ENCODE measurements around the gene DYSF.

DYSF gene

GRCh38 chr2:71476495-71476894 is 23.1 kb downstream of the DYSF start:
- H3K79me2 ChIP-seq (ENCODE audit: control insufficient read depth, low read length), result no peaks in the 10 kb centered on the region
- H3F3A ChIP-seq (ENCODE audit: control insufficient read depth, insufficient read depth), result no peaks in the 10 kb centered on the region
- H3K27ac ChIP-seq (ENCODE audit: low read depth, low read length), result no peak overlapping the region
- peaks cover 28% of the 10 kb centered on the region for H3K4me1 ChIP-seq (ENCODE audit: control insufficient read depth, low read length)
- H3K36me3 ChIP-seq (ENCODE audit: control insufficient read depth, low read length), result no peaks in the 10 kb centered on the region
- no peaks in the 10 kb centered on the region for H3K9me2 ChIP-seq (replicated peaks; ENCODE audit: control insufficient read depth, low read length)
- no peaks in the 10 kb centered on the region for H3K27me3 ChIP-seq (ENCODE audit: control insufficient read depth, low read length)
- H3K9me3 ChIP-seq (ENCODE audit: control insufficient read depth, insufficient read depth, low read length), result no peaks in the 10 kb centered on the region
- no peaks in the 10 kb centered on the region for H4K20me1 ChIP-seq (ENCODE audit: control insufficient read depth, insufficient read depth, low read depth, low read length)
- H3K4me2 ChIP-seq (ENCODE audit: low read length), result no peak overlapping the region
- TF ChIP-seq EZH2phosphoT487 (IDR thresholded peaks at IDR 0.05; ENCODE audit: borderline replicate concordance, low read length) (no peak), CTCF (IDR thresholded peaks at IDR 0.05; ENCODE audit: low read depth, low read length, poor library complexity, severe bottlenecking) (no peak)
- no peak overlapping the region for H3K4me3 ChIP-seq (ENCODE audit: low read length)

GRCh38 chr2:71477231-71477691 is 23.9 kb downstream of the DYSF start:
- Histone ChIP-seq H3K79me2 (ENCODE audit: control insufficient read depth, low read length) (no peaks in the 10 kb centered on the region), H3K9me3 (ENCODE audit: control insufficient read depth, insufficient read depth, low read length) (no peaks in the 10 kb centered on the region), H3K9me2 (replicated peaks; ENCODE audit: control insufficient read depth, low read length) (no peaks in the 10 kb centered on the region), H4K20me1 (ENCODE audit: control insufficient read depth, insufficient read depth, low read depth, low read length) (no peaks in the 10 kb centered on the region), H3F3A (ENCODE audit: control insufficient read depth, insufficient read depth) (no peaks in the 10 kb centered on the region), H3K4me2 (ENCODE audit: low read length) (peak overlapping the region; percentile 48), H3K27ac (ENCODE audit: low read depth, low read length) (no peak overlapping the region), H3K36me3 (ENCODE audit: control insufficient read depth, low read length) (no peaks in the 10 kb centered on the region), H3K27me3 (ENCODE audit: control insufficient read depth, low read length) (no peaks in the 10 kb centered on the region), H3K4me3 (ENCODE audit: low read length) (peak overlapping the region; percentile 7; the same call in 1 of the 2 replicates), H3K4me1 (ENCODE audit: control insufficient read depth, low read length) (peaks cover 28% of the 10 kb centered on the region)
- TF ChIP-seq EZH2phosphoT487 (IDR thresholded peaks at IDR 0.05; ENCODE audit: borderline replicate concordance, low read length) (no peak), CTCF (IDR thresholded peaks at IDR 0.05; ENCODE audit: low read depth, low read length, poor library complexity, severe bottlenecking) (no peak)

GRCh38 chr2:71478806-71479205 is 25.4 kb downstream of the DYSF start:
- Histone ChIP-seq H3K4me1 (ENCODE audit: control insufficient read depth, low read length) (peaks cover 28% of the 10 kb centered on the region), H3K27me3 (ENCODE audit: control insufficient read depth, low read length) (no peaks in the 10 kb centered on the region), H4K20me1 (ENCODE audit: control insufficient read depth, insufficient read depth, low read depth, low read length) (no peaks in the 10 kb centered on the region), H3K79me2 (ENCODE audit: control insufficient read depth, low read length) (no peaks in the 10 kb centered on the region), H3K36me3 (ENCODE audit: control insufficient read depth, low read length) (no peaks in the 10 kb centered on the region), H3K9me3 (ENCODE audit: control insufficient read depth, insufficient read depth, low read length) (no peaks in the 10 kb centered on the region), H3F3A (ENCODE audit: control insufficient read depth, insufficient read depth) (no peaks in the 10 kb centered on the region), H3K27ac (ENCODE audit: low read depth, low read length) (no peak overlapping the region), H3K9me2 (replicated peaks; ENCODE audit: control insufficient read depth, low read length) (no peaks in the 10 kb centered on the region), H3K4me3 (ENCODE audit: low read length) (no peak overlapping the region), H3K4me2 (ENCODE audit: low read length) (peak overlapping the region; percentile 13; the same call in 1 of the 2 replicates)
- TF ChIP-seq CTCF (IDR thresholded peaks at IDR 0.05; ENCODE audit: low read depth, low read length, poor library complexity, severe bottlenecking), result no peak
- TF ChIP-seq EZH2phosphoT487 (IDR thresholded peaks at IDR 0.05; ENCODE audit: borderline replicate concordance, low read length), result no peak
